HCT116 (cell line): Measurements from ENCODE around the gene STK40. TPM values are rescaled to one million over a fixed set of nuclear protein-coding genes. Genes with fewer than 3 reads are reported as not detected.

Experiments
- ATAC-seq: fragments of 200-7000 bp; cut with Tn5 transposase; 2 replicates; pipeline ENCODE4 v1.9.1; 2020; ENCODE audit warnings: mild to moderate bottlenecking, moderate library complexity
- BruUV-seq: library from RNA; stranded (reverse); fragments of 400-500 nt; replicated peaks from 2 replicates; lab custom pipeline; 2021; lab: Mats Ljungman, UMichigan
- CTCF ChIA-PET: fragments of 300-600 bp; sonication (Branson Sonifier 250); formaldehyde crosslinking; loops from one replicate; lab custom pipeline; 2021; ENCODE audit warnings: antibody characterized with exemption; lab: Charles Lee
- POLR2A ChIA-PET: fragments of 300-600, 350-600 bp; sonication (Branson Sonifier 250); formaldehyde crosslinking; loops from one replicate; lab custom pipeline; 2021; ENCODE audit warnings: antibody characterized with exemption; lab: Charles Lee
- RAD21 ChIA-PET, 2 experiments: fragments of 300-600 bp; sonication (Branson Sonifier 250); formaldehyde crosslinking; loops; one replicate each; lab custom pipeline; 2023; ENCODE audit warnings: low total read pairs in 2 of 2; ENCODE audit not compliant: uncharacterized antibody in 2 of 2, unreplicated experiment in 2 of 2, low non-redundant PET in 1 of 2; lab: Charles Lee
- DNase-seq: peaks from one replicate; pipeline ENCODE4 v3.0.0-alpha.2; 2010; ENCODE audit warnings: low read depth, low spot score
- H2AFZ ChIP-seq: fragments of 200-600 bp; shearing (Covaris generic), sonication (generic); 2 replicates; pipeline ENCODE4 v1.6.1; 2017; ENCODE audit warnings: low read depth, mixed run types, mixed read lengths, antibody characterized with exemption, low read length; ENCODE audit not compliant: poor library complexity, severe bottlenecking
- H3K27ac ChIP-seq: 2 replicates; pipeline ENCODE4 v1.5.1; 2012; ENCODE audit warnings: low read depth, low read length
- H3K27me3 ChIP-seq: fragments of 200-600 bp; sonication (generic); 2 replicates; pipeline ENCODE4 v1.6.1; 2016; ENCODE audit warnings: mixed run types, low read length, mixed read lengths; ENCODE audit not compliant: insufficient read depth
- H3K36me3 ChIP-seq, 2 experiments: fragments of 200-500 bp in 1 of 2; fragments of 200-600 bp in 1 of 2; sonication (Bioruptor generic) in 1 of 2; sonication (generic) in 1 of 2; 2 replicates each; pipeline versions ENCODE4 v1.5.1 to v1.6.1; 2014 to 2016; ENCODE audit warnings: low read length in 2 of 2, inconsistent platforms in 1 of 2, mixed read lengths in 1 of 2, mixed run types in 1 of 2; ENCODE audit not compliant: insufficient read depth in 2 of 2, control insufficient read depth in 1 of 2
- H3K4me1 ChIP-seq, 2 experiments: fragments of 200-600 bp in 1 of 2; sonication (generic) in 1 of 2; 2 replicates each; pipeline versions ENCODE4 v1.5.1 to v1.6.1; 2012 to 2017; ENCODE audit warnings: low read length in 2 of 2, inconsistent platforms in 1 of 2, mild to moderate bottlenecking in 1 of 2, mixed read lengths in 1 of 2, mixed run types in 1 of 2, moderate library complexity in 1 of 2; ENCODE audit not compliant: insufficient read depth in 2 of 2, control insufficient read depth in 1 of 2
- H3K4me2 ChIP-seq: fragments of 200-600 bp; sonication (generic); 2 replicates; pipeline ENCODE4 v1.6.1; 2017; ENCODE audit warnings: mixed run types, low read length, mixed read lengths
- H3K4me3 ChIP-seq, 2 experiments: fragments of 200-600 bp in 1 of 2; sonication (generic) in 1 of 2; replicated peaks in 1 of 2; 2 replicates each; pipeline ENCODE4 v1.5.1; 2011 to 2016; ENCODE audit warnings: low read length in 2 of 2, control low read depth in 1 of 2, low read depth in 1 of 2, mild to moderate bottlenecking in 1 of 2, mixed read lengths in 1 of 2, mixed run types in 1 of 2
- H3K79me2 ChIP-seq: fragments of 200-600 bp; sonication (generic); 2 replicates; pipeline ENCODE4 v1.6.1; 2017; ENCODE audit warnings: mild to moderate bottlenecking, mixed run types, low read length, moderate library complexity, mixed read lengths; ENCODE audit not compliant: insufficient read depth
- H3K9ac ChIP-seq: fragments of 200-600 bp; sonication (generic); 2 replicates; pipeline ENCODE4 v1.6.1; 2016; ENCODE audit warnings: low read length, mixed read lengths
- H3K9me2 ChIP-seq: fragments of 200-600 bp; sonication (generic), shearing (Covaris generic); 2 replicates; pipeline ENCODE4 v1.6.1; 2017; ENCODE audit warnings: mixed run types, mild to moderate bottlenecking, moderate library complexity; ENCODE audit not compliant: insufficient read depth
- H3K9me3 ChIP-seq, 2 experiments: fragments of 200-500 bp in 1 of 2; fragments of 200-600 bp in 1 of 2; sonication (Bioruptor generic) in 1 of 2; sonication (generic) in 1 of 2; 2 replicates each; pipeline ENCODE4 v1.6.1; 2014 to 2017; ENCODE audit warnings: low read length in 2 of 2, mixed read lengths in 2 of 2, inconsistent platforms in 1 of 2, low read depth in 1 of 2, mild to moderate bottlenecking in 1 of 2, mixed run types in 1 of 2, moderate library complexity in 1 of 2; ENCODE audit not compliant: control insufficient read depth in 1 of 2, insufficient read depth in 1 of 2
- H4K20me1 ChIP-seq: fragments of 200-600 bp; sonication (generic), shearing (Covaris generic); 2 replicates; pipeline ENCODE4 v1.6.1; 2017; ENCODE audit warnings: mixed run types, mild to moderate bottlenecking, moderate library complexity; ENCODE audit not compliant: insufficient read depth
- ELF1 ChIP-seq: IDR thresholded peaks from 2 replicates; pipeline ENCODE4 v1.6.1; 2012; ENCODE audit warnings: low read depth, borderline replicate concordance
- EZH2phosphoT487 ChIP-seq: fragments of 200-600 bp; IDR thresholded peaks from 2 replicates; pipeline ENCODE4 v1.6.1; 2018; ENCODE audit warnings: antibody characterized with exemption, borderline replicate concordance
- FOSL1 ChIP-seq: IDR thresholded peaks from 2 replicates; pipeline ENCODE4 v1.6.1; 2012; ENCODE audit warnings: low read depth
- JUND ChIP-seq: IDR thresholded peaks from 2 replicates; pipeline ENCODE4 v1.6.1; 2012
- RAD21 ChIP-seq: IDR thresholded peaks from 2 replicates; pipeline ENCODE4 v1.6.1; 2012; ENCODE audit warnings: low read depth, mild to moderate bottlenecking
- intact Hi-C: fragments of 100-400 bp; cut with micrococcal nuclease; formaldehyde crosslinking; loops from 2 replicates; pipeline ENCODE4 v1.10.0; 2022
- total RNA-seq: library from RNA; stranded (reverse); gene quantifications from one replicate; pipeline ENCODE4 v1.2.1, GENCODE V29; 2021; ENCODE audit not compliant: unreplicated experiment
- TF ChIP-seq, protein P1 (sequence below), 3 experiments: fragments of 200-600 bp in 1 of 3; sonication (generic) in 1 of 3; IDR thresholded peaks in 2 of 3; conservative IDR thresholded peaks in 1 of 3; 2 replicates each; pipeline ENCODE4 v1.5.1; 2012 to 2017; ENCODE audit warnings: low read depth in 2 of 3, low read length in 2 of 3, antibody characterized with exemption in 1 of 3, borderline replicate concordance in 1 of 3, control low read depth in 1 of 3, mild to moderate bottlenecking in 1 of 3, mixed read lengths in 1 of 3, mixed run types in 1 of 3, moderate library complexity in 1 of 3; ENCODE audit not compliant: insufficient read depth in 1 of 3

The STK40 gene
- total RNA-seq, 1 experiment from 2014 or later: 33.9 TPM

DNA sequence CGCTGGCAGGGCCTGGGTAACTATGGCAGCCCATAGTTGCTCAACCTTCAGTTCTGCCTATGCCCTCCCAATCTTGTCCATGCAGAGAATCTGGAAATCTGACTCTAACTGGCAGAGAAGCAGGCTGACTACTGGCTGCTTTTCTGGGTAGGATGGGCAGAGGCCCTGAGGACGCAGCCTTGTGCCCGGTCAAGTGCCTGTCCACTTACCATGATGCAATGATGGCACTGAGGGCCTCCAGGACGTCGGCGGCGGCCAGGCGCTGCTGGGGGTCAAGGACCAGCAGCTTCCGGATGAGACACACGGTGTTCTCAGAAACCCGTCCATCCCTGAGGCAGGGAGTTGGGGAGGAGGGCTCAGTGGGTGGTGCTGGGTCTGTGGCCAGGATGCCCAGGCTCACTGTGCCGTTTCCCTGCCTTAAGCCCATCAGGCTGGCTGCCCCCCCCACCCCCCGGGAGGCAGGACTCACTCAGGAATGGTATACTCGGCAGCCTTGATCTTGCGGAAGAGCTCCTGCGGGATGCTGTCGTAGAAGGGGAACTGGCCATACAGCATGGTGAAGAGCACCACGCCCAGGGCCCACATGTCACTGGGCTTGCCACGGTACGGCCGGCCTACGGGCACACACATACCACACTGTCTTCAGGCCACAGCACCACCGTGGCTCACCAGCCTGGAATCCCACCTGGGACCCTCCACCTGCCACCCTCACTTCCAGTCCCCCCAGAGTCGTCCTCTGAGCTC, 41.9 kb downstream of the STK40 start:
- Histone ChIP-seq H3K27me3 (no peaks in the 10 kb centered on the region), H3K9me2 (no peaks in the 10 kb centered on the region), H3K79me2 (no peaks in the 10 kb centered on the region), H3K4me2 (no peak overlapping the region), H3K4me1 (peaks cover 0 to 7% of the 10 kb centered on the region in 2 experiments; a peak in 1 of 4 replicates), H2AFZ (no peak overlapping the region), H3K27ac (no peak overlapping the region), H3K4me3 (no peak overlapping the region), H3K36me3 (peaks cover 10 to 11% of the 10 kb centered on the region in 2 experiments; a peak in 3 of 4 replicates), H3K9me3 (no peaks in the 10 kb centered on the region), H4K20me1 (no peaks in the 10 kb centered on the region), H3K9ac (no peak overlapping the region)
- RAD21 ChIA-PET: no interaction called here
- POLR2A ChIA-PET: no interaction called here
- CTCF ChIA-PET: interaction anchor here (0.8 to 1.9 kb wide), 4 partner anchors 25 to 78 kb away, joined by 3 to 8 read pairs (median 6); no protein-coding TSS in a partner anchor
- DNase-seq (no peak), ATAC-seq (no peak)
- no peak for TF ChIP-seq EZH2phosphoT487
- TF ChIP-seq FOSL1: no peak
- no TSS peak for BruUV-seq
- intact Hi-C loops: no loop called here

DNA sequence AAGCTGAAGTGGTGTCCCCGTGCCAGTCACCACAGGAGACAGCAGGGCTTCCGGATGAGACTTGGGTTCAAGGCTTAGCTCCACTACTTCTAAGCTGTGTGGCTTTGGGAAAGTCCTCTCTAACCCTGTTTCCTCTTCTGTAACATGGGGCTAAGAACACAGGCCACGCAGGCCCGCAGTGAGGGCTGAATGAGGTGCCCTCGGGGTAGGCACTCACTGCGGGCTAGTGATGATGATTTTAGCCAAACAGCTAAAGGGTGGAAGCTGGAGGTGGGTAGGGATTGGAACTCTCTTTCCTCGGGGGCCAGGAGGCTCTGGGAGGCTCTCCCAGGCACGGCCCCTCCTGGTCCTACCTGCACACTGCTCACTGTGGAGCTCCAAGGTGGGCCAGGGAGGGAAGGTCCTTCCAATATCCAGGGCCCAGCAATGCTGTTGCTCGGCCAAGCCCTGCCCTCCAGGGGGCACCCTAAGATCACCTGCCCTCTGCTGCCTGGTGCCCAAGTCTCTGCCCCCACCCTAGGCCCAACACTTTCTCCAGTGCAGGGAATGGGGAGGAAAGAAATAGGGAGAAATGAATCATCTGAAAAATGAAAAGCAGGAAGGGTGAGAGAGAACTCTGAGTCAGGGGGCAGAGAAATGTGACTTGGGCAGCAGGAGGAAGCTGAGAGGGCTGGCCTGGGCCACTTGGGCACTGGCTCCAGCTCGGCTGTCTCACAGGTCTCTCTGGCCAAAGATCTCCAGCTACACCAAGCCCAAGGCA, 43.1 kb downstream of the STK40 start:
- Histone ChIP-seq H3K27ac (0 out of 2 replicates have a peak overlapping the region, but pooled peaks have one; percentile 11), H3K9ac (no peak overlapping the region), H3K4me3 (no peak overlapping the region), H3K9me2 (no peaks in the 10 kb centered on the region), H3K36me3 (peaks cover 5 to 10% of the 10 kb centered on the region in 2 experiments; a peak in 3 of 4 replicates), H3K27me3 (no peaks in the 10 kb centered on the region), H3K79me2 (no peaks in the 10 kb centered on the region)
- ChIA-PET RAD21 (interaction anchor here (0.5 to 1.0 kb wide), 3 partner anchors 29 to 76 kb away, joined by 3 to 4 read pairs (median 3); no protein-coding TSS in a partner anchor), CTCF (interaction anchor here (0.6 to 1.9 kb wide), 9 partner anchors 8 to 193 kb away, joined by 3 to 8 read pairs (median 4); partner anchors contain the start of gene TRAPPC3)
- peak; percentile 90 for ATAC-seq
- intact Hi-C loops: loop anchor here (1.0 kb wide), 1 partner anchor 79 kb away; no protein-coding TSS in a partner anchor
- TF ChIP-seq ELF1 (no peak), JUND (no peak), RAD21 (peak; percentile 97)
- TF ChIP-seq, protein P1, sequence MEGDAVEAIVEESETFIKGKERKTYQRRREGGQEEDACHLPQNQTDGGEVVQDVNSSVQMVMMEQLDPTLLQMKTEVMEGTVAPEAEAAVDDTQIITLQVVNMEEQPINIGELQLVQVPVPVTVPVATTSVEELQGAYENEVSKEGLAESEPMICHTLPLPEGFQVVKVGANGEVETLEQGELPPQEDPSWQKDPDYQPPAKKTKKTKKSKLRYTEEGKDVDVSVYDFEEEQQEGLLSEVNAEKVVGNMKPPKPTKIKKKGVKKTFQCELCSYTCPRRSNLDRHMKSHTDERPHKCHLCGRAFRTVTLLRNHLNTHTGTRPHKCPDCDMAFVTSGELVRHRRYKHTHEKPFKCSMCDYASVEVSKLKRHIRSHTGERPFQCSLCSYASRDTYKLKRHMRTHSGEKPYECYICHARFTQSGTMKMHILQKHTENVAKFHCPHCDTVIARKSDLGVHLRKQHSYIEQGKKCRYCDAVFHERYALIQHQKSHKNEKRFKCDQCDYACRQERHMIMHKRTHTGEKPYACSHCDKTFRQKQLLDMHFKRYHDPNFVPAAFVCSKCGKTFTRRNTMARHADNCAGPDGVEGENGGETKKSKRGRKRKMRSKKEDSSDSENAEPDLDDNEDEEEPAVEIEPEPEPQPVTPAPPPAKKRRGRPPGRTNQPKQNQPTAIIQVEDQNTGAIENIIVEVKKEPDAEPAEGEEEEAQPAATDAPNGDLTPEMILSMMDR (IDR thresholded peaks at IDR 0.05 in 2 of 3, conservative IDR thresholded peaks at IDR 0.05 in 1 of 3; ENCODE audit: borderline replicate concordance in 1 of 3, insufficient read depth in 1 of 3, low read depth in 2 of 3, low read length in 2 of 3): peak; percentile 75 to 87 (median 83)
- TF ChIP-seq, all 23 proteins: peak for 2
- H2AFZ ChIP-seq: no peak overlapping the region
- no peak for DNase-seq
- no peaks in the 10 kb centered on the region for H4K20me1 ChIP-seq
- POLR2A ChIA-PET: interaction anchor here (1.0 kb wide), 1 partner anchor 58 kb away, joined by 3 read pairs; no protein-coding TSS in a partner anchor
- no peaks in the 10 kb centered on the region for H3K9me3 ChIP-seq
- H3K4me1 ChIP-seq: peaks cover 0 to 6% of the 10 kb centered on the region in 2 experiments; a peak in 1 of 4 replicates
- BruUV-seq: no TSS peak
- no peak overlapping the region; the same call in 1 of the 2 replicates for H3K4me2 ChIP-seq
